IPS-NIHi11 (cell line): ENCODE data around the gene GTPBP1.
A peak's percentile ranks its signal among the peaks of the same experiment; 100 is the strongest.

Experiments used
- DNase-seq: peaks from one replicate; pipeline ENCODE4 v3.0.0; 2012; ENCODE audit warnings: mixed read lengths, low spot score

GTPBP1 gene

GRCh38 chr22:38760477-38761201 lies 54.9 kb downstream of the GTPBP1 start:
- no peak for DNase-seq

GRCh38 chr22:38761202-38762162 lies 55.7 kb downstream of the GTPBP1 start:
- DNase-seq = no peak

- DNase-seq = no peak
These were observed 56.8 kb downstream of the GTPBP1 start for GRCh38 chr22:38762551-38762983.

GRCh38 chr22:38766076-38766777 lies 60.5 kb downstream of the GTPBP1 start:
- DNase-seq = peak; percentile 91

GRCh38 chr22:38767313-38767712 lies 61.6 kb downstream of the GTPBP1 start:
- DNase-seq = no peak

DNA sequence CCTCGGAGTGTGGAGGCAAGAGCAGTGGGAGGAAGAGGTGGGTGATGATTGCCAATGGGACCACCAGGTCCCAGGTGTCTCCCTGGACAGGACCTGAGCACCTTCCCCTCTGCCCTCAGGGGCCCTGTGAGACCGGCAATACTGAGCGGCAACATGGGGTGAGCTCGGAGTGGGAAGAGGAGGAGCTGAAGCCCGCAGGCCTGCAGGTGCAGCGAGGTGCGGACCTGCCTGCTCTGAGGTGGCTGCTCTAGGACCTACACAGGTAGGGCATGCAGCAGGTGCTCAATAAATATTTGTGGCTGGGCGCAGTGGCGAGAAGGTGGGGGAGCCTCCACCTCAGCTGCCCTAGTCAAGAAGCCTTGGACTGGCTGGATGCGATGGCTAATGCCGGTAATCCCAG lies 62.3 kb downstream of the GTPBP1 start:
- DNase-seq = no peak

DNA sequence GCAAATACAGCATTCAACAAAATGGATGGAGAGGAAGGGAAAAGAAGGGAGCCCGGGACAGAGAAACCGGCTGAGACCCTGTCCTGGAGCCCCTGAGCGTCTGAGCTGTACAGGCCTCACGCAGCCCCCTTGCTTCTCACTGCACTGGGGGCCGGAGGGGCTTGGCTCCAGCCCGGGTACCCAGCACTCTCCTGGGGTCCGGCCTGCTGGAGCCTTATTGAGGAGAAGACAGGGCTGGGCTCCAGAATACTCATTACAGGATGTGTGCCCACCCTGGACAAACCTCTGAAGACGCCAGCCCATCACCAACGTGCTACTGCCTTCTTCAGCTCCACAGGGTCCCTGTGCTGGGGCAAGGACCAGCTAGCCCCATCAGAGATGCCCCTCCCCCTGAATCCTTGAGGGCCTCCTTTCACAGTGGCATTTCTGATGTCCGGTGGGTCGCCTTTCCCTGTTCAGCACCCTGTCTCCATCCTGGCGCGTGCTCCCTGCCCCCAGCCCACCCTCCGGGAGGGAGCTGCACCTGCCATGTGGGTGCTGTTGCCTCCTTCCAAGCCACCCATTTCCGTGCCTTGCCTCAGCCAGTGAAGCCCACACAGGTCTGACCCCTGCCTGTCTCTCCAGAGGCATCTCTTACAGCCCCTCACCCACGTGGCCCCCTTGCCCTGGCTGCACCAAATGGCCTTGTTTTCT lies 64.7 kb downstream of the GTPBP1 start:
- no peak for DNase-seq

- no peak for DNase-seq
These were observed 66.8 kb downstream of the GTPBP1 start for GRCh38 chr22:38772623-38772873.

DNA sequence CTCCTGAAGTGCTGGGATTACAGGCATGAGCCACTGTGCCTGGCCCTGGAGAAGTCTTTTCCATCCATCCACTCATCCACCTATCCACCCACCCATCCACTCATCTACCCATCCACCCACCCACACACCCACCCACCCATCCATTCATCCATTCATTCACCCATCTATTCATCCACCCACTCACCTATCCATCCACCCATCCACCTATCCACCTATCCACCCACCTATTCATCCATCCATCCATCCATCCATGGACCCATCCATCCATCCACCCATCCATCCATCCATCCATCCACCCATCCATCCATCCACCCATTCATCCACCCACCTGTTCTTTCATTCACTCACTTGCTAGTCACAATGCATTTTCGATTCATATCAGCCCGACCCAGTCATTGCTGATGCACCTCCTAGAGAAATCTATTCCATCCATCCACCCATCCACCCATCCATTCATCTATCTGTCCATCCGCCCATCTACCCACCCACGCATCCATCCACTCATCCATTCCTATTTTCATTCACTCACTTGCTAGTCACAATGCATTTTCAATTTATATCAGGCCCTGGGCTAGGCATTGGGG lies 67.7 kb downstream of the GTPBP1 start:
- DNase-seq = no peak

- DNase-seq = no peak
These were observed 68.9 kb downstream of the GTPBP1 start for GRCh38 chr22:38774496-38775166.

DNA sequence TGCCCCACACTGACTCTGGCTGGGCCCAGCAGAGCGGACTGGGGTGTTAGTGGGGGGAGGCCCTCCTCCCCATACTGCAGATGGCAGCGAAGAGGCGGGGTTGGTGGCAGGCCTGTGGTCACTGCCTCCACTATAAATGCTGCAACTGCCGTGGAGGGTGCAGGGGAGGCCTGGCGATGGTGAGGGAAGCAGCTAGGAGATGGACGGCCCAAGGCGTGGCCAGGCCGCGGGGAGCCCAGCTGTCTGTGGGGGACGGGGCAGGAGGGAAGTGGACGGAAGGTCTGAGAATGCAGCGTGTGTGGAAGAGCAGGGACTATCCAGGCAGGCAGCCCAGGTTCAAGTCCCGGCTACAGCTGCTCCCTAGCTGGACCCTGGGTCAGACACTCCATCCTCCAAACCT lies 69.9 kb downstream of the GTPBP1 start:
- DNase-seq = no peak

DNA sequence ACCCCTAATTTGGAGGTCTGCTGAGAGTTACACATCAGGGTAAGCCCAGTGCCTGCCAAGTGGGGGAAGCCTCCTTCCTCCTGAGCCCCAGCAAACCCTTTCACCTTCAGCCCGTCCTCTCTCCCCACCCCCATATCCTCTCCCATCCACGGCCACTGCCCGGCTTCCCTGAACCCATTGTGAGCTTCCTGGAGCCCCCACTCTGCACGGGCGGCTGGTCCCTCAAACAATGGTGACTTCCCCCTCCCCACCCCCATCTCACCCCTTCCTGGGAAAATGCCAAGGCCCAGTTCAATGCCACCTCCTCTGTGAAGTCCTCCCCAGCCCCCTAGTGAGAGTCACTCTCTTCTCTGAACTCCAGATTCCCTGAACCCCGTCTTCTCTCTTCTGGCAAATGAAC lies 70.3 kb downstream of the GTPBP1 start:
- DNase-seq = no peak

DNA sequence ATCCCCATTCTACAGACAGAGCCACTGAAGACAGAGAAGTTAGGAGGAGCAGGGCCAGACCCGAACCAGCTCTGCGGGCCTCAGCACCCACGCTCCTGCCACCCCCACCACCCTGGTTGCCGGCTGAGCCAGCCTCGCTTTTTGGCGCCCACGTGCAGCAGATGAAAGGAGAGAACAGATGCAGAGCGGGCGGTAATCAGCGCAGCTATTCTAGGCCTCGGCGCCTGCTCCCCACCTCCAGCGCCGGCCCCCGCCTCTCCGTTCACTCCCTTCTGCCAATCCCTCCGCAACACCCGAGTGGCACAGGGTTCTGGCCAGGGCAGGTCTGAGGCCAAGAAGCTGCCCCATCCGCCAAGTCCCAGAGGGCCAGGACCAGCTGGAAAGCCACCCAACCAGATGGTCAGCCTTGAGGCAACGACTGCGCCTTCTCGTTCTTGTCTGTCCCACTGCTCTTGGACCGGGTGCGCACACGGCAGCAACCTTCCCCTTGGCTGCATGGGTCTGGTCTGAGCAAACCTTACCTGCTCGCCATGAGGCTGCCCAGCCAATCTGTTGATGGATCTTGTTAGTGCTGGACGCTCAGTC lies 71.4 kb downstream of the GTPBP1 start:
- no peak for DNase-seq

DNA sequence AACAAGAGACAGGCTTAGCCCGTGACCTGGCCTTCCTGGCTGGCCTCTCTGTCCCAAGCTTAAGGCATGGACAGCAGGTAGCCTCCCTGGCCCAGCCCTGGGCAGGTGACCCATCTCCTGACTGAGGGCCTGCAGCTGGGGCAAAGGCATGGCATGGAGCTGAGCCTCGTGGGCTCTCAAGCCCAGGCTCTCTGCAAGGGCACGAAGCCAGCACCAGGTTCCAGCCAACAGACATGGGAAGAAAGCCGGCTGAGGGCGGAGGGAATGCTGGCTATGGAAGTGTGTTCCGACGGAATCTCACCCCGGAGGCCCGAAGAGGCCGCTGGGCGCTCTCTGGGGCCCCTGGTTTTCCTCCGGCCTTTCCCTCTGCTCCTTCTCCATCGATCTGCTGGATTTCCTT lies 75.3 kb downstream of the GTPBP1 start:
- DNase-seq = no peak

GRCh38 chr22:38782402-38783094 lies 76.8 kb downstream of the GTPBP1 start:
- peak; percentile 67 for DNase-seq
